Stimulated activated naive CD8-positive, alpha-beta T cell treated with anti-CD3 and anti-CD28 coated beads, Interleukin-15, Interleukin-2, amounts not matched to agents 100 U/mL and 50 U/mL, for 24 hours (primary cell): ENCODE data around the gene MUC4.

Experiments
- ATAC-seq: fragments of 150-1000 bp; cut with Tn5 transposase; one replicate; pipeline ENCODE4 v1.10.0; 2021
- DNase-seq: peaks from one replicate; pipeline ENCODE4 v3.0.0; 2021

Gene MUC4, protein sequence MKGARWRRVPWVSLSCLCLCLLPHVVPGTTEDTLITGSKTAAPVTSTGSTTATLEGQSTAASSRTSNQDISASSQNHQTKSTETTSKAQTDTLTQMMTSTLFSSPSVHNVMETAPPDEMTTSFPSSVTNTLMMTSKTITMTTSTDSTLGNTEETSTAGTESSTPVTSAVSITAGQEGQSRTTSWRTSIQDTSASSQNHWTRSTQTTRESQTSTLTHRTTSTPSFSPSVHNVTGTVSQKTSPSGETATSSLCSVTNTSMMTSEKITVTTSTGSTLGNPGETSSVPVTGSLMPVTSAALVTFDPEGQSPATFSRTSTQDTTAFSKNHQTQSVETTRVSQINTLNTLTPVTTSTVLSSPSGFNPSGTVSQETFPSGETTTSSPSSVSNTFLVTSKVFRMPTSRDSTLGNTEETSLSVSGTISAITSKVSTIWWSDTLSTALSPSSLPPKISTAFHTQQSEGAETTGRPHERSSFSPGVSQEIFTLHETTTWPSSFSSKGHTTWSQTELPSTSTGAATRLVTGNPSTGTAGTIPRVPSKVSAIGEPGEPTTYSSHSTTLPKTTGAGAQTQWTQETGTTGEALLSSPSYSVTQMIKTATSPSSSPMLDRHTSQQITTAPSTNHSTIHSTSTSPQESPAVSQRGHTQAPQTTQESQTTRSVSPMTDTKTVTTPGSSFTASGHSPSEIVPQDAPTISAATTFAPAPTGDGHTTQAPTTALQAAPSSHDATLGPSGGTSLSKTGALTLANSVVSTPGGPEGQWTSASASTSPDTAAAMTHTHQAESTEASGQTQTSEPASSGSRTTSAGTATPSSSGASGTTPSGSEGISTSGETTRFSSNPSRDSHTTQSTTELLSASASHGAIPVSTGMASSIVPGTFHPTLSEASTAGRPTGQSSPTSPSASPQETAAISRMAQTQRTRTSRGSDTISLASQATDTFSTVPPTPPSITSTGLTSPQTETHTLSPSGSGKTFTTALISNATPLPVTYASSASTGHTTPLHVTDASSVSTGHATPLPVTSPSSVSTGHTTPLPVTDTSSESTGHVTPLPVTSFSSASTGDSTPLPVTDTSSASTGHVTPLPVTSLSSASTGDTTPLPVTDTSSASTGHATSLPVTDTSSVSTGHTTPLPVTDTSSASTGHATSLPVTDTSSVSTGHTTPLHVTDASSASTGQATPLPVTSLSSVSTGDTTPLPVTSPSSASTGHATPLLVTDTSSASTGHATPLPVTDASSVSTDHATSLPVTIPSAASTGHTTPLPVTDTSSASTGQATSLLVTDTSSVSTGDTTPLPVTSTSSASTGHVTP (N-terminal part only)

GRCh38 chr3:195811756-195812155 lies at the start of gene MUC4:
MUC4 (minus strand) TSS chr3:195811929; CDS start chr3:195811817, 112 bp downstream.
- no peak for DNase-seq
- no peak for ATAC-seq

DNA sequence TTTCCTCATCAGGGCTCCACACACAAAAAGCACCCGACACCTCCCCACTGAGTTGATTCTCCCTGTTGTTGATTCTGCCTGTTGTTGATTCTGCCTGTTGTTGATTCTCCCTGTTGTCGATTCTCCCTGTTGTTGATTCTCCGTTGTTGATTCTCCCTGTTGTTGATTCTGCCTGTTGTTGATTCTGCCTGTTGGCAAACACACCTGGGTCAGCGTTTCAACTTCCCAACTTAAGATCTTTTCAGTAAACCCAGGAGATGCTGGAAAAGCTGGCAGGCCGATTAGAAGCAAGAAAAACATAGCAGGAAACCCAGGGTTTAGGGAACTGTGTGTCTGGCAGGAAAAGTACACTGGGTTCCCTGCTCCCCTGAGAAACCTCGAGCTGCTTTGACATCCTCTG lies 48.7 kb upstream of the MUC4 start:
- no peak for DNase-seq
- no peak for ATAC-seq

GRCh38 chr3:195859846-195860411 lies 48.2 kb upstream of the MUC4 start:
- ATAC-seq: no peak
- DNase-seq: no peak

GRCh38 chr3:195859061-195859845 lies 47.5 kb upstream of the MUC4 start:
- DNase-seq: peak; percentile 79
- ATAC-seq: no peak

- DNase-seq (no peak), ATAC-seq (no peak)
Observed at GRCh38 chr3:195856410-195857084, 44.8 kb upstream of the MUC4 start.

DNA sequence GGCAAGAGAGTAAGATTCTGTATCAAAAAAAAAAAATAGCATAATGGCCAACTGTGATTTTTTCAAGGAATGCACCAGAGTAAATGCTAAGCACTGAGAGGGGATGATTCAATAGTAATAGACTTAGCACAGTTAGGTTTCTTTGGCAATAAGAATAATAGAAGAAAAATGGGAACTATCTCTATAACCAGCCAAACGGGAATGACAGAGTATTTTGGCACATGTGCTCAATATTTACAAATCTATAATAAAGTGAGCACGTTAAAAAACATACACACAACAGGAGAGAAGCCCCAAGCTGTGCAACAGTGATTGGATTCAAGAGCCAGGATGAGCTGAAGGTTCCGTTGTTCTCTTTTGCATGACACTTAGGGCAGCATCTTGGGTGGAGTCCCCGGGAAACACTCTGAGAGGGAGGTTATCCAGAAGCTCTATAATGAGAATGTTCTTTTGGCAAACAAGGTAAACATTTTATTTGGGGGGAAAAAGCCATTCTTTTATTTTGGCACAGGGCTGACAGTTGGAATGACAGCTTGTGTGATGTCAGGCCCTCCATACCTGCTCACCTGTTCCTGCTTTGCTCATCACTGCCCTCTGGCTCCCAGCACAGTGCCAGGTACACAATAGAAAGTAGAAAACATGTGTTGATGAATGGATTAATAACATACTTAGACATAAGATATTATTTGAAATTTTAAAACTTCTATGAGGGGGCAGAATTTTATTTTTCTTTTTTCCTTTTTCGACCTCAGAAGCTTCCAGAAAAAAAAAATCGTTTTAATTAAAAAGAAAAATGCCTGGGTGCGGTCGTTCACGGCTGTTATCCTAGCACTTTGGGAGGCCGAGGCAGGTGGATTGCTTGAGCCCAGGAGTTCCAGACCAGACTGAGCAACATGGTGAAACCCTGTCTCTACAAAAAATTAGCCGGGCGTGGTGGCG lies 44.0 kb upstream of the MUC4 start:
- ATAC-seq (no peak), DNase-seq (no peak)

- DNase-seq (no peak), ATAC-seq (no peak)
Observed at GRCh38 chr3:195854628-195855294, 43.0 kb upstream of the MUC4 start.

DNA sequence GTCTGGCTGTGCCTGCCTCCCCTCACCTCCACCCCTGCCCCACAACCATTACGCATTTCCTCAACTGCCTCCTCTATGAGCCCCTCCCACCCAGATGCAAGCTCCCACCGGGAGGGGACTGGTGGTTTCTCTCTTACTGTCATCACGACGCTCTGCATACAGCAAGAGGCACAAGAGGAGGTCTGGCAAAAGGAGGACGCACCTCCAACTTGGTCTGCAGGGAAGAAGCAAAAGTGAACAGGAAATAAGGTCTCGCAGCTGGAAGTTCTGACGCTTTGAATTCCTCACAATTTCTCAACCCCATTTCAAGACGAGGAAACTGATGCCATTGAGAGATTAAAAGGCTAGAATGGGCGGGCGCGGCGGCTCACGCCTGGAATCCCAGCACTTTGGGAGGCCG lies 42.3 kb upstream of the MUC4 start:
- DNase-seq (no peak), ATAC-seq (no peak)

GRCh38 chr3:195853036-195853435 lies 41.3 kb upstream of the MUC4 start:
- DNase-seq (no peak), ATAC-seq (no peak)

DNA sequence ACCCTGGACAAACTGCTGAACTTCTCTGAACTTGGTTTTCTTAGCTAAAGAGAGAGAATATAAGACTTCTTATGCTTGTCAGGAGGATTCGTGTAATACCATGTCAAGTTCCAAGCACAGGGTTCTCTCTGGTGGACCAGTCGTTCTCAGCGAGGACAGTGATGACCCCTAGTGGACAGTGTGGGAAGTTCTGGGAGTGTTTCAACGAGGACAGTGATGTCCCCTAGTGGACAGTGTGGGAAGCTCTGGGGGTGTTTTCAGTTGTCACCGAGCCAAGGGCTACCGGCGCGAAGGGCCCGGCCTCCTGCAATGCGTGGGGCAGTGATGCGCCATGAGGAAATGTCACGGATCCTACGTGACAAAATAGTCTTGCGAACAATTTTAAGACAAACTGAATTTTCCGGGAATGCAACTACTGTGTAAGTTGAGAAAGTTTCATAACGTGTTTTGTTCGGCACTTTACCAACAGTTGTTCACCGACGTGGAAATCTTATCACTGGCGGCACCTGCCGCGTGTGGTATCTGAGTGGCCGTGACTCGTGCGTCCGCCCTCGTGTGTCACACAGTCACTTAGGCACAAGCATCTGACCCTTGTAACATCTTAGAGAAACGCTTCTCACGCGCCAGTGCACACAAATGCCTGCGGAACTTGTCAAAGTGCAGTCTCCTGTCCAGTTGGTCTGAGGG lies 39.3 kb upstream of the MUC4 start:
- peak; percentile 95 for ATAC-seq
- peak; percentile 90 for DNase-seq

GRCh38 chr3:195849322-195850074 lies 37.8 kb upstream of the MUC4 start:
- DNase-seq: no peak
- ATAC-seq: no peak

DNA sequence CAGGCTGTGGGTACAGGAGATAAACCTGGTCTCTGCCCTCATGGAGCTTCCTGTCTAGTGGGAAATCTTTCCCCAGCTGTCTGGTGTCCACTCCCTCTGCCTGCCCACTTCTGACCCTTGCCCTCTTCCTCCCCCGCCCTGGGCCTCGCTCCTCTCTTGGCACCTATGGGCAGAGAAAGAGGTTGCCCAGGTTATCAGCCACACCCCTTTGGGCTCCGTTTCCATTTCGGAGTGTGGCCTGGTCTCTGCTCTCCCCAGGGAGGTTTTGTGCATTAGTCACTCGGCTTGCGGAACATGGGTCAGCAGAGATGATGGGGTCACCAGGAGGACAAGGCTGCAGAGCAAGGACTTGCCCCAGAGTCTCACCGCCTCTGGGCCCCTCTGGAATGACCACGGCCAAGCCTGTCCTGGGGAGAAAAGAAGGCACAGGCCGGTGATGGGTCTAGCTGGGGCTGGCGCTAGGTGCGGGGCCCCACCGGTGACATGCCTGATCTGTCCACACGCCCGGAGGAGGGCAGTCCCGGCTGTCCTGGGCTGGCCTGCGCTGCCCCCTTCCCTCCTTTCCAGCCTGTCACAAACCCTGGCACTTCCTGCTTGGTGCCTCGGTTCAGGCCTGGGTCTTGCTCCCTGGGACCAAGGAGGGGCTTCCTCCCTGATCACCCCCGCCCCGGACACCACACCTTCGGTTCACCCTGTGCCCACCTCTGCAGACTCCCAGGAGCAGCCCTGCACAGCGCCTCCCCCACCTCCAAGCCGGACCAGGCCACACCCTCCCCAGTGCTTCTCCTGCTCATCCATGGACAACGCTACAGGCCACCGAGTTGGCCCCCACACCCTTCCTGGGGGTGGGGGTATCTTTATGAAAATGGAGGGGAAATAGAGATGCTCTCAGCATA lies 35.6 kb upstream of the MUC4 start:
- DNase-seq (no peak), ATAC-seq (no peak)

- DNase-seq: no peak
- no peak for ATAC-seq
Observed at GRCh38 chr3:195845483-195845882, 33.8 kb upstream of the MUC4 start.

GRCh38 chr3:195844671-195845218 lies 33.0 kb upstream of the MUC4 start:
- ATAC-seq: no peak
- no peak for DNase-seq

GRCh38 chr3:195839260-195840010 lies 27.7 kb upstream of the MUC4 start:
- no peak for ATAC-seq
- no peak for DNase-seq
